ENCODE results near the gene OR4D10.

The OR4D10 gene

DNA sequence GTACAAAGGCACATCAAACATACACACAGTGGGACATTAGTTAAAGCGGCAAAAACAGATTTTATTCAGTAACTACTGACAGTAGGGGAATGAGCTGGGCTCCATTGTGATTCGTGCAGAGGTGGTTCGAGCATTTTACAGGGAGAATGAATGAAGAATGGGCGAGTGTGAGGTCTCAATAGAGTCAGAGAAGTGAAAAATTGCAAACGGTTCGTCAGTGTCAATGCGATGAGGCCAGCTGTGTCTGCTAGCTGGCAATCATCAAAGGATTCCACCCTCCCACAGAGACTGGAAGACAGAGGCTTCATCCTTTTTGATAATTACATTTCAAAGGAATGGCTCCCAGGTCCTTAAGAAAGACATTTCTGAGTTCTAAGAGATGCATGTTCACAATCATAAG is 55.6 kb downstream of the OR4D10 start:
- no peak for DNase-seq (ENCODE audit: low read depth)

Data from stimulated activated CD8-positive, alpha-beta memory T cell treated with anti-CD3 and anti-CD28 coated beads, Interleukin-15, amount 100 ng/mL, for 24 hours (primary cell).